Mammary epithelial cell (primary cell): ENCODE data around the gene MTIF2.

Source experiments
- CTCF ChIP-seq, 2 donors: IDR thresholded peaks in 1 of 2; conservative IDR thresholded peaks in 1 of 2; 2 replicates each; pipeline ENCODE4 v1.5.1; 2011 to 2012; ENCODE audit warnings: inconsistent platforms in 2 of 2, low read length in 2 of 2, mild to moderate bottlenecking in 2 of 2, control low read depth in 1 of 2, low read depth in 1 of 2; ENCODE audit not compliant: insufficient read depth in 1 of 2; ENCODE audit errors: extremely low read depth in 1 of 2
- EZH2 ChIP-seq: IDR thresholded peaks from 2 replicates; pipeline ENCODE4 v1.6.1; 2012; ENCODE audit warnings: low read length, inconsistent platforms, borderline replicate concordance

GRCh38 chr2:55301277-55301676 is 32.2 kb upstream of the MTIF2 start:
- TF ChIP-seq CTCF (conservative IDR thresholded peaks at IDR 0.05 in 1 of 2, IDR thresholded peaks at IDR 0.05 in 1 of 2; ENCODE audit: extremely low read depth in 1 of 2, insufficient read depth in 1 of 2, low read depth in 1 of 2, low read length in 2 of 2): no peak
- no peak for TF ChIP-seq EZH2
